ENCODE data around the gene DOK3. TPM values are rescaled to one million over a fixed set of nuclear protein-coding genes. Genes with fewer than 3 reads are reported as not detected.

The DOK3 gene
- total and polyA plus RNA-seq, 10 of the 15 experiments (the other 5 are each of a cell fraction or from before 2014, with no cell fraction given), result 6.6 to 107 (median 52.1) TPM

GRCh38 chr5:177516601-177517568 lies 7.3 kb upstream of the DOK3 start, which contains the start of gene DDX41 (continued):
- TF ChIP-seq ZBTB4 (CRISPR knock-in tag; IDR thresholded peaks at IDR 0.05), result no peak
- TF ChIP-seq RELB (IDR thresholded peaks at IDR 0.05; ENCODE audit: low read depth), result peak; percentile 97
- TF ChIP-seq MXI1 (IDR thresholded peaks at IDR 0.05; ENCODE audit: low read depth, low read length), result peak; percentile 93
- TF ChIP-seq FOXK2 (IDR thresholded peaks at IDR 0.05), result no peak
- peak; percentile 83 for TF ChIP-seq POLR2AphosphoS5 (IDR thresholded peaks at IDR 0.05; ENCODE audit: low read length)
- TF ChIP-seq MYB (IDR thresholded peaks at IDR 0.05; ENCODE audit: borderline replicate concordance, low read depth, low read length), result no peak
- TF ChIP-seq ZNF384 (IDR thresholded peaks at IDR 0.05; ENCODE audit: borderline replicate concordance, low read depth, low read length), result no peak
- TF ChIP-seq CHD2 (IDR thresholded peaks at IDR 0.05; ENCODE audit: borderline replicate concordance, low read depth, low read length), result peak; percentile 83
- TF ChIP-seq CUX1 (IDR thresholded peaks at IDR 0.05; ENCODE audit: insufficient replicate concordance, low read depth, low read length), result no peak
- TF ChIP-seq E4F1 (IDR thresholded peaks at IDR 0.05; ENCODE audit: borderline replicate concordance, partially characterized antibody), result peak; percentile 65
- no peak for TF ChIP-seq POLR2A (IDR thresholded peaks at IDR 0.05; ENCODE audit: low read depth, low read length)
- no peak for TF ChIP-seq TCF7 (IDR thresholded peaks at IDR 0.05; ENCODE audit: borderline replicate concordance)
- no peak for TF ChIP-seq FOS (IDR thresholded peaks at IDR 0.05; ENCODE audit: borderline replicate concordance, extremely low read depth, insufficient read length)
- TF ChIP-seq BRCA1 (IDR thresholded peaks at IDR 0.05; ENCODE audit: low read depth, low read length), result no peak
- TF ChIP-seq JUNB (IDR thresholded peaks at IDR 0.05), result no peak
- peak; percentile 49 for TF ChIP-seq SIX5 (IDR thresholded peaks at IDR 0.05; ENCODE audit: low read depth, low read length, severe bottlenecking)

Data from GM12878 (cell line).